ENCODE measurements around the gene CD8A. TPM values are rescaled to one million over a fixed set of nuclear protein-coding genes. Genes with fewer than 3 reads are reported as not detected.

CD8A gene
- polyA plus RNA-seq, 1 of the 3 experiments (the other 2 are of a cell fraction), result 0.05 TPM

- no peaks in the 10 kb centered on the region for H3K9me2 ChIP-seq
- H3K4me2 ChIP-seq, result no peak overlapping the region
- peak; percentile 36 for DNase-seq
- H2AFZ ChIP-seq (ENCODE audit: low read depth), result no peak overlapping the region
- 62% methylated on average over 45 of the region's 64 CpGs for WGBS (ENCODE audit: low lambda C conversion rate)
- no peaks in the 10 kb centered on the region for H3K9me3 ChIP-seq
- no peak for TF ChIP-seq FOXJ3 (CRISPR knock-in tag; IDR thresholded peaks at IDR 0.05)
- TF ChIP-seq SIN3A (IDR thresholded peaks at IDR 0.05; ENCODE audit: borderline replicate concordance, low read depth, low read length), result no peak
- no peak for TF ChIP-seq GABPA (IDR thresholded peaks at IDR 0.05; ENCODE audit: low read depth)
- no peak for TF ChIP-seq CTCF (IDR thresholded peaks at IDR 0.05)
- TF ChIP-seq SMC3 (IDR thresholded peaks at IDR 0.05; ENCODE audit: low read depth, low read length), result no peak
- TF ChIP-seq PBX3 (IDR thresholded peaks at IDR 0.05), result no peak
- no peak for TF ChIP-seq RCOR1 (IDR thresholded peaks at IDR 0.05; ENCODE audit: low read length)
- no peak for TF ChIP-seq TCF12 (IDR thresholded peaks at IDR 0.05)
- TF ChIP-seq FOSL2 (IDR thresholded peaks at IDR 0.05; ENCODE audit: borderline replicate concordance, low read depth), result no peak
- no peak for TF ChIP-seq RAD21 (IDR thresholded peaks at IDR 0.05; ENCODE audit: low read length)
- TF ChIP-seq RFX5 (IDR thresholded peaks at IDR 0.05; ENCODE audit: low read length), result no peak
- TF ChIP-seq CHD2 (IDR thresholded peaks at IDR 0.05; ENCODE audit: low read length, partially characterized antibody), result no peak
- H4K20me1 ChIP-seq (ENCODE audit: insufficient read depth), result no peaks in the 10 kb centered on the region
- POLR2A ChIA-PET, result no interaction called here
- H3K4me1 ChIP-seq (ENCODE audit: control insufficient read depth in 1 of 2, insufficient read depth in 2 of 2, low read depth in 1 of 2, low read length in 1 of 2), result peaks cover 0 to 5% of the 10 kb centered on the region in 2 experiments; a peak in 1 of 4 replicates
- H3K79me2 ChIP-seq (ENCODE audit: insufficient read depth), result no peaks in the 10 kb centered on the region
- H3K27ac ChIP-seq (ENCODE audit: low read depth in 2 of 2, low read length in 1 of 2), result no peak overlapping the region
- H3F3A ChIP-seq (replicated peaks; ENCODE audit: insufficient read depth), result no peaks in the 10 kb centered on the region
- H3K27me3 ChIP-seq (ENCODE audit: insufficient read depth), result peaks cover 39% of the 10 kb centered on the region
- CTCF ChIA-PET, result interaction anchor here (2.3 kb wide), 1 partner anchor 19 kb away, joined by 11 read pairs; no protein-coding TSS in a partner anchor
- no peak overlapping the region for H3K9ac ChIP-seq
- no peaks in the 10 kb centered on the region for H3K36me3 ChIP-seq (replicated peaks in 1 of 2; ENCODE audit: control insufficient read depth in 1 of 2, insufficient read depth in 2 of 2, low read length in 1 of 2)
- H3K4me3 ChIP-seq (ENCODE audit: low read depth in 2 of 2, low read length in 1 of 2), result no peak overlapping the region; a peak in 1 of 4 replicates
Observed at GRCh38 chr2:86788881-86789686, 1.6 kb downstream of the CD8A start.

- ChIA-PET POLR2A (interaction anchor here (1.1 kb wide), 1 partner anchor 20 kb away, joined by 3 read pairs; no protein-coding TSS in a partner anchor), CTCF (no interaction called here)
- Histone ChIP-seq H3K27ac (ENCODE audit: low read depth in 2 of 2, low read length in 1 of 2) (no peak overlapping the region), H3K79me2 (ENCODE audit: insufficient read depth) (no peaks in the 10 kb centered on the region), H4K20me1 (ENCODE audit: insufficient read depth) (no peaks in the 10 kb centered on the region), H3F3A (replicated peaks; ENCODE audit: insufficient read depth) (no peaks in the 10 kb centered on the region), H3K27me3 (ENCODE audit: insufficient read depth) (peaks cover 39% of the 10 kb centered on the region), H3K9me3 (no peaks in the 10 kb centered on the region), H3K4me3 (ENCODE audit: low read depth in 2 of 2, low read length in 1 of 2) (no peak overlapping the region), H3K4me1 (ENCODE audit: control insufficient read depth in 1 of 2, insufficient read depth in 2 of 2, low read depth in 1 of 2, low read length in 1 of 2) (peaks cover 0 to 5% of the 10 kb centered on the region in 2 experiments; a peak in 1 of 4 replicates), H3K9ac (no peak overlapping the region), H3K36me3 (replicated peaks in 1 of 2; ENCODE audit: control insufficient read depth in 1 of 2, insufficient read depth in 2 of 2, low read length in 1 of 2) (no peaks in the 10 kb centered on the region), H3K9me2 (no peaks in the 10 kb centered on the region), H3K4me2 (no peak overlapping the region), H2AFZ (ENCODE audit: low read depth) (no peak overlapping the region)
- WGBS (ENCODE audit: low lambda C conversion rate), result 72% methylated on average over 7 of the region's 7 CpGs
- no peak for DNase-seq
- TF ChIP-seq SMC3 (IDR thresholded peaks at IDR 0.05; ENCODE audit: low read depth, low read length), result no peak
- no peak for TF ChIP-seq RCOR1 (IDR thresholded peaks at IDR 0.05; ENCODE audit: low read length)
- TF ChIP-seq TCF12 (IDR thresholded peaks at IDR 0.05), result no peak
- TF ChIP-seq TEAD4 (IDR thresholded peaks at IDR 0.05; ENCODE audit: borderline replicate concordance, insufficient read depth), result no peak
- TF ChIP-seq NRF1 (IDR thresholded peaks at IDR 0.05; ENCODE audit: low read depth, low read length), result no peak
- no peak for TF ChIP-seq YY1 (IDR thresholded peaks at IDR 0.05; ENCODE audit: low read depth)
- no peak for TF ChIP-seq REST (IDR thresholded peaks at IDR 0.05; ENCODE audit: low read depth, low read length)
- TF ChIP-seq USF2 (IDR thresholded peaks at IDR 0.05; ENCODE audit: borderline replicate concordance, low read depth, low read length), result no peak
- no peak for TF ChIP-seq NFIC (IDR thresholded peaks at IDR 0.05; ENCODE audit: borderline replicate concordance)
- TF ChIP-seq ELF1 (IDR thresholded peaks at IDR 0.05), result no peak
Observed at GRCh38 chr2:86788165-86788564, 2.5 kb downstream of the CD8A start.
